HG03442 (cell line): ENCODE measurements around the gene SND1.

Source experiments
- ATAC-seq: cut with Tn5 transposase; IDR thresholded peaks from one replicate; pipeline ENCODE4 v1.9.1; 2021; ENCODE audit warnings: mild to moderate bottlenecking, moderate library complexity; ENCODE audit not compliant: unreplicated experiment

Gene SND1

DNA sequence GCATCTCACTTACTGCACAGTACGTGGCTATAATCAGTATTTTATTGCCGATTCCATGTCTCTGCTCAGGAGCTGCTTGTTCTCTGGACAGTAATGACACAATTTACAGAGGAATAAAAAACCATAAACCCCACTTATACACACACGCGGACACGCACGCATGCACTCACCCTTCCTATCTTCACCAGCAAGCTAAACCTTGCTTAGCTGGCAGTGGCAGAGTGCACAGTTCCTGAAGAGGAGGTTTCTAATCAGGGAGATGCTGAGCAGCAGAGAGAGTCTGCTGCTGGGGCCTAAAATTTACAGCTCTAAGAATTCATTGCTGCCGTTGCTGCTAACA is 66.3 kb downstream of the SND1 start:
- no peak for ATAC-seq

DNA sequence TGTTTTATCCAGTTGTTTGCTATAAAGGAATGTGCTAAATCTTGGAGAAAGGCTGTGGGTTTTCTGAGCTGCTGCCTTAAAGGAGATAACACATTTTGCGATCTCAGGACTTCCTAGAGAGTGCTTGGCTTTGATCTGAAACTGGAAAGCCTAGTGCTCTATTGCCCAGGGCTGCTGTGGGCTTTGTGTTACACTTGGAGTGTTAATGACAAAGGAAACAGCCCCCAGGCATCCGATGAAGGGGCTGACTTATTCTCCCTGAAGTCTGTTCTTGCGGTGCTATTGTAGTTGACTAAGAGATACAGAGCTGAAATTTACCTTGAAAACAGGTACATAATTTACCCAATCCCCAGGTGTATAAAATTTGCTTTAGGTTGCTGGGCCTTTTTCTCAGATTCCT is 74.5 kb downstream of the SND1 start:
- no peak for ATAC-seq

GRCh38 chr7:127730658-127731276 is 78.8 kb downstream of the SND1 start:
- ATAC-seq, result no peak

GRCh38 chr7:127731431-127732080 is 79.6 kb downstream of the SND1 start:
- ATAC-seq, result no peak

DNA sequence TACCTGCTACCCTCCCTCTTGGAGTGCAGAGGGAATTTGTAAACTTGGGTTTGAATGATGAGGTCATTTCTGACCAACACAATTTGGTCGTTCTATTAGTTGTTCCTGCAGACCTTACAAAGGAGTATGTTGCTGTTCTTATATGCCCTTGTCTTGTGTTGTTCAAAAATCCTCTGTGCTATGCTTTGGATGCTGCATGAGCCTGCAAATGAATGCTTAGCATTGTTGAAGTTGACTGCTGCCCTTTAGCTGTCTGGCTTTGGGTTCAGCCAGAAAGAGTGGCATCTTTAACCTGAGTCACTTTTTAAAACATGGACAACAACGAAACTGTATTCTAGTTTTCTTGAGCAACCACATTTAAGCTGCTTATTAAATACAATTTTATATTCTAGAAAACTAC is 80.3 kb downstream of the SND1 start:
- ATAC-seq, result no peak

- ATAC-seq, result no peak
Observed at GRCh38 chr7:127733986-127734385, 82.0 kb downstream of the SND1 start.

- no peak for ATAC-seq
Observed at GRCh38 chr7:127736511-127736910, 84.5 kb downstream of the SND1 start.

GRCh38 chr7:127738859-127739258 is 86.9 kb downstream of the SND1 start:
- ATAC-seq, result no peak

- ATAC-seq, result no peak
Observed at GRCh38 chr7:127741764-127742375, 89.9 kb downstream of the SND1 start.

DNA sequence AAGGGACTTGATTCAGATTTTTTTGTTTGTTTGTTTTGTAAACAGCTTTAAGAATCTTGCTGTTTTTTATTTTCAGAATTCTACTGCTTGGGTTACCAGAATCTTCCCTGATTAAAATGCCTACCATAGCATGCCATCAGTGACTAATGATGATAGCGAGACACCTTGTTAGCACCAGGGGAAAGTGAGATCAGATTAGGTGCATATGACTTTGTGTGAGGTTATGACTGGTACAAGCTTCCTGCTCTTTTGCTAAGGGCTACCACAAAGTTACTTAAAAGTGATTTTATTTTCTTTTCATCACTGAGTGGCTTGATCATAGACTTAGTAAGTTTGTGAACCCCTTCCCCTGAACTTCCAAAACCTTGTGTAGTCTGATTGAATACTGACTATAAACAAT is 93.5 kb downstream of the SND1 start:
- peak; percentile 72 for ATAC-seq

DNA sequence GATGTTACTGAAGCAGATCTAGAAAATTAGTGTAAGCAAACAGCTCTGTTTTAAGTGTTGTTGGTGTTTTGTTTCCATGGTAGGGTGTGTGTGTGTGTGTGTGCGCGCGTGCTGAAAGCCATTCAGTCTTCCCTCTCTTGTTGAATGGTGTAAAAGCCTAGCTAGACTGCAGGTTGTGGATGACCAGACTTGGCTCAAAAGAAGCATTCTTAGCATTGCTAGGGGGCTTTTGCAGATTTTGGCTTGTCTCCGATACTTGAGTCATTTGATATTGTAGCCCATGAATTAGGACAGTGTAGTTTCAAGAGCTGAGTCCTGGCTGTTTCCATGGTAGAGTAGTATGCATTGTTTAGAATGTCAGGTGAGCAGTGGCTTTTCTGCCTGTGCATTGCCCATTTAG is 99.1 kb downstream of the SND1 start:
- ATAC-seq, result no peak

DNA sequence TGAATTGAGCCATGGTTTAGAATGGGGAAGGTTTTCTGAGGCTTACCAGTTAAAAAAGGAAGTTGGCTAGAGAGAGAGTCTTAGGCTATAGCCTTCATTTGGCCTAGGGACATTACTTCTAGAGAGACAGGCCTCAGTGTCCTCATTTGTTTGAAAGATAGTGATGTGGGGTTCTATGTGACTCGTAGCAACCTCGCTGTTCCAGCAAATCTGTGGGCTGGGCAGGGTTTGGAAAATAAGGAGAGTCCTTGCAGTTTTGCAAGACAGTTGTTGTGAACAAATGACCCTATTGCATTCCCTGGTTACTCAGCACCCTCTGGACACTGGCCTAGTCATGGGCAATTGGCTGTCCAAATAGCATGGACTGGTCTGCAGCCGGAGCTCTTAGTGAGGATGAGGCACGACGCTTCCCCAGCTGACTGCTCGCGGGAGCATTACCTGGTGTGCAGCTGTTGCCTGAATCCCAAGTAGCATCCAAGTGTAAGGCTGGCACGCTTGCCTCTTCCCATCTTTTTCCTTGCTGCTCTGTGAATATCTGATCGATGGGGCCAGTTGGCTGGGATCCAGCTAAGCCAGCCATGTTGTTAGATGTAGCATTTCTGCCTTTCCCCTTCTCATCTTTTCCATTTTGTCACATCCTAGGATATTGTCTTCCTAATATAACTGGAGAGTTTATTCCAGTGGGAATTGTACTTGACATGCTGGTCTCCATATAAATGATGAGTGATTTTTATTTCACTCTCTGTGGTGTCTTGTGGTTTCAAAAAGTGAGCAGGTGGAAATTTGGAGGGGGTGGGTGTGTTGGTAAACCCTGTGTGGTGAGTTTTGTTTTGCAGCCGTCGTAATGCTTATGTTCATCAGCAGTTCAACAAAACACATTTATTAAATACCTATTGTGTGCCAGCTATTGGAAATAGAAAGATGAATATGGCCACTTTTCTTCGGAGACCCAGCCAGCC is 99.8 kb downstream of the SND1 start:
- no peak for ATAC-seq

DNA sequence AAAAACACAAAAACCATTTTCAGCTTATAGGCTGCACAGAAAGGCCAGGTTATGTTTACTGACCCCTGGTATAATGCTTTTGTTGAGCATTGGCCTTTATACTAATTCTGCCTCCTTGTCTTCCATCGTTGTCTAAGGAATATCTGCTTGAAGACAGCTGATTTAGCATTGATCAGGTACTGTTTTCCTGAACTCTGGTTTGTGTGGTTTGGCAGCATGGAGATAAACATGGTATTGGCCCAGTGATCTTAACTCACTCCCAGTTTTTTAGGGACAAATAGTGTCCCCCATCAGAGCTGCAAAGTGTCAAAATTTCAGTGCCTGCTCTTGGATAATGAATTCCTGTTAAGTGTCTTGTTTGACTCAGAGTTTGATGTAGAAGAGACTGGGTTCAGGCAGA is 100.8 kb downstream of the SND1 start:
- no peak for ATAC-seq

DNA sequence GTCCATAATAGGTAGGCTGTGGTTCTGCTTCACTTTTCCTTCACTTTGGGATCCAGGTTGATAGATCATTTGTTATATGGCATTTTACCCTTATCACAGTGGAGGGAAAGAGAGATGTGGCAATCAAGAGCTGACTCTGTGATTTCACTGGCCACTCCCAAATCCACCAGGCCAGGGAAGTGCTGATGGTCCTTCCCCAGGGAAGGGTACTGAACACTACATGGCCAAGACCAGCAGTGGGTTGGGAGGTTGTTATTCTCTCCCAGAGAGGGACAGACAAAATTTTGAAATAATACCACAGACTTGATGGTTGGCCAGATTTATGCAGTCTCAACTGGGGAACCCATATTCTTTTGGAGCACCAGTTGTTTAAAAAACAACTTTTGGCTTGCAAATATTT is 102.5 kb downstream of the SND1 start:
- no peak for ATAC-seq

- ATAC-seq, result no peak
Observed at GRCh38 chr7:127755521-127755920, 103.5 kb downstream of the SND1 start.

GRCh38 chr7:127755965-127756364 is 104.0 kb downstream of the SND1 start:
- no peak for ATAC-seq

DNA sequence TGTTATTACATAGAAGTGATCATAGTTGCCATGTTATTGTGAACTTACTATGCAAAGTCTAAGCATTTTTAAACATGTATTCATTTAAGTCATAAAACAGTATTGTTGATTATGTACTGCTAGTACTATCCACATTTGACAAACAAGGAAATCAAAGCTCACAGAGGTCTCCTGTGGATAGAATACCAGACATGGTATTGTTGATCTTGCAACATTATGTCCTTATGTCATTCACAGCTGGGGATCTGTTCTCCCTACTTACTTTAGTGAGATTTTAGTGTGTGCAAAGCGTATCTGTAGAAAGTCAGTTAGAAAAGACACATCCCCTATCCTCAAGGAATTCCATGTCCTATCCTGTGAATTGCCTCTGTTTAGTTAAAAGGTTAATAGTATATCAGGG is 106.1 kb downstream of the SND1 start:
- no peak for ATAC-seq

DNA sequence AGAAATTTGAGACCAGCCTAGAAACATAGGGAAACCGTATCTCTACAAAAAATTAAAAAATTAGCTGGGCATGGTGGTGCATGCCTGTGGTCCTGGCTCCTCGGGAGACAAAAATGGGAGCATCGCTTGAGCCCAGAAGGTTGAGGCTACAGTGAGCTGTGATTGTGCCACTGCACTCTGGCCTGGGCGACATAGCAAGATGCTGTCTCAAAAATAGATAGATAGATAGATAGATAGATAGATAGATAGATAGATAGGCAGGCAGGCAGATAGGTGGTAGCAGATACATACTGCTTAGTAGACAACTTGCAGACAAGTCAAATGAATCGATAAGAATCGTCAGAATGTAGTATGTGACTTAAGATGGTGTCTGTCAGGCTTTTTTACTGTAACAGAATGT is 106.9 kb downstream of the SND1 start:
- no peak for ATAC-seq

- no peak for ATAC-seq
Observed at GRCh38 chr7:127759945-127760421, 108.0 kb downstream of the SND1 start.

GRCh38 chr7:127760436-127761031 is 108.5 kb downstream of the SND1 start:
- ATAC-seq, result no peak

DNA sequence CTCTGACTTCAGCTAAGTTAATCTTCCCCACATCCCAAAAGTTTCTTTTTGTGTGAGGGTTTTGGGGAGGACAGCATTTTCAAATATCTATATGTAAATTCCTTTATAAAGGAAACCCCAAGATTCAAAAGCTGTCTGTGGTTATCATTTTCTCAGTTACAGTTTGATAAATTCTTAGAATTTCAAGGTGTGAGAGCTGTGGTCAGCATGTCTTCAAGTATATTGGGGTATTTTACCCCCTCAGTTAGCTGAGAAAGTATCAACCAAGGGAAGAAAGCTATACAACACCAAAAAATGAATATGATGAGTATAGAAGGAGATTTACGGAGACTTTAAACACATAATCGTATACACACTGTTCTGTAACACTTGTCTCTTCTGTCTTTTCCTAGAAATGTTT is 109.2 kb downstream of the SND1 start:
- ATAC-seq, result no peak
